IPS DF 19.7 (cell line): Measurements from ENCODE around the gene MFSD2B.
"Not testable (repeated sequence)": the region's sequence is repeated elsewhere in the genome, so short reads cannot be mapped to it uniquely, and the experiment has no call there.

Source experiments
- DNase-seq: peaks from one replicate; pipeline ENCODE4 v3.0.0-alpha.2; 2013; ENCODE audit warnings: low read depth, low spot score

The MFSD2B gene

GRCh38 chr2:24019729-24020128 is 9.8 kb downstream of the MFSD2B start:
- no peak for DNase-seq

DNA sequence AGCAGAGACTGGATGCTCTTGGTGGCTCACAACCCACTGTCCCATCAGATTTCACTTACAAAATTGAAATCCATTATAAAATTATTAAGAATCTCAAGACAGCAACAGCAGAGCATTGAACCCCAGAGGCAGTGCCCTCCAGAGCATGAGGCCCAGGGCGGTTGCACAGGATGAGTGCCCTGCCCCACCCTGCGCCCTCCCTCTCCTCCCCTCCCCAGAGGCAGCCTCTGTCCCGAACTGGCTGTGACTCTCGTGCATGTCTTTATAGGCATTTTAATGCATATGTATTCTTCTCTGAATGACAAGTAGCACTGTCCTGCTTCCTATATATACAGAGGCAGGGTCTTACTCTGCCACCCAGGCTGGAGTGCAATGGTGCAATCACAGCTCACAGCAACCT is 10.4 kb downstream of the MFSD2B start:
- no peak for DNase-seq

DNA sequence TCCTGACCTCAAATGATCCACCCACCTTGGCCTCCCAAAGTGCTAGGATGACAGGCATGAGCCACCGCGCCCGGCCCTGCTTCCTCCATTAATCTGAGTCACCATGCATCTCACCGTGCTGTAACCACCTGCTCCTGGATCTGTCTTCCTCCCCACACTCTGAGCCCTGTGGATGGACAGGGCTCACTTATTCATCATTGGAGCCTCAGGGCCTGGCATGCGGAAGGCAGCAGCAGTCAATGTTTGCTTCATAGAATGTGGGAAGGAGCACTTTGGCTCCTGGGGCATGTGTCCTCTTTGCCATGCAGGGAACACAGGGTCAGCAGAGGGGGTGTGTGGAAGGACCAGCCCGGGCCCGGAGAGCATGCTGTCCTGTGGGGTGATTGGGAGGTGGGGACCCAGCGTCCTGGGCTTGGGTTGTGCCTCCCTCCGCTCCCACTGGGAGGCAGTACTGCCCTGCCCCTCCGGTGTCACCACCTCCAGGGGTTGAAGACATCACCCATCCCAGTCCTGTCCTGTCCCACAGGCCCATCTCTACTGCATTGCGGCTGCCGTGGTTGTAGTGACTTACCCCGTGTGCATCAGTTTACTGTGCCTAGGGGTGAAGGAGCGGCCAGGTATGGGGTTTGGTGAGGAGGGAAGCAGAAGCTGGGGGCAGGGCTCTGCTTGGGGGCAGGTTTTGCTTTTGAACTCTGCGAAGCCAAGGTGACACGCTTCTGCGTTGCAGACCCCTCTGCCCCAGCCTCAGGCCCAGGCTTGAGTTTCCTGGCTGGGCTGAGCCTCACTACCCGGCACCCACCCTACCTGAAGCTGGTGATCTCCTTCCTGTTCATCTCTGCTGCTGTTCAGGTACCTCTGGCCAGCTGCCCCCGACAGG is 11.5 kb downstream of the MFSD2B start:
- peak; percentile 47 for DNase-seq

DNA sequence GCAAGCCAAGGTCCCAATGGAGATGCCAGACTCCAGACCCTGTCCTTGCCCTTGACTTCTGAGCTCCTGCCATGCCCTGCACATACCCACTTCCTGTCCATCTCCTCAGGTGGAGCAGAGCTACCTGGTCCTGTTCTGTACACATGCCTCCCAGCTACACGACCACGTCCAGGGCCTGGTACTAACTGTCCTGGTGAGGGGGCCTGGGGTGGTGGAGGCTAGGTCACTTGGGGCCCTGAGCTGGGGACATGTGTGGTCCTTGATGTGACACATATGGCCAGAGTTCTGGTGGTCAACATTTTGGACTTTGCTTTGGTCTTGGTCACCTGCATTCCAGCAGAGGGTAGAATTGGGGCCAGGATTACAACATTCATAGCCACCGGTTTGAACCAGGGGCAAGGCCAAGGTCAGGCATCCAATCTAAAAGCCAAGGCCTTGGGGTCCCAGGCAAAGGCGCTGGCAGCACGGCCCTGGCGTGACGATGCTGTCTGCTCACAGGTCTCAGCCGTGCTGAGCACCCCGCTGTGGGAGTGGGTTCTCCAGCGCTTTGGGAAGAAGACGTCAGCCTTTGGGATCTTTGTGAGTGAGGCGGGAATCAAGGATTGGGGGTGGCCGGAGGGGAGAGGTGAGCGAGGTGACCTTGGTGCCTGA is 12.6 kb downstream of the MFSD2B start:
- DNase-seq = no peak

DNA sequence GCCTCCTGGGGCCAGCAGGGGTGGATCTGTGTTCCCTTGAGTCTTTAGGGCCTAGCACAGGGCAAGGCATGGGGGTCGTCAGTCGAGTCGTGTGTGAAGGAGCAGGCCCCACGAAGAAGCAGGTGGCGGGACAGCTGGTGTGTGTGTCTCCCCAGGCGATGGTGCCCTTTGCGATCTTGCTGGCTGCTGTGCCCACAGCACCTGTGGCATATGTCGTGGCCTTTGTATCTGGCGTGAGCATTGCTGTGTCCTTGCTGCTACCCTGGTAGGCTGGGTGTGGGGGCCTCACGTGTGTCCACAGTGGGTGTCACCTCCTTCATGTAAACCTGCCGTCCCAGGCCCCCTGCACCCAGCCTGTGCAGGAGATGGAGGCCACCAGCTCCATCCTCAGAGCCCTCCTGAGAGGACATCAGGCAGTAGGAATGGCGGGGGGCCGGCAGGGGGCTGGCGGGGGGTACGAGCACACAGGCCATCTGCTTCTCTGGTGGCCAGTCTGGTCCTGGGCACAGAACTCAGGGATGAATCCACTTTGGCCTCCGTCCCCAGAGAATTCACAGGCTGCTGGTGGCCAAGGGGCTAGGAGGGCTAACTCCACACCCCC is 13.2 kb downstream of the MFSD2B start:
- no peak for DNase-seq

GRCh38 chr2:24024018-24024417 is 14.1 kb downstream of the MFSD2B start:
- no peak for DNase-seq

GRCh38 chr2:24024996-24025663 is 15.2 kb downstream of the MFSD2B start:
- no peak for DNase-seq

GRCh38 chr2:24026233-24026632 is 16.3 kb downstream of the MFSD2B start:
- DNase-seq = peak; percentile 83

DNA sequence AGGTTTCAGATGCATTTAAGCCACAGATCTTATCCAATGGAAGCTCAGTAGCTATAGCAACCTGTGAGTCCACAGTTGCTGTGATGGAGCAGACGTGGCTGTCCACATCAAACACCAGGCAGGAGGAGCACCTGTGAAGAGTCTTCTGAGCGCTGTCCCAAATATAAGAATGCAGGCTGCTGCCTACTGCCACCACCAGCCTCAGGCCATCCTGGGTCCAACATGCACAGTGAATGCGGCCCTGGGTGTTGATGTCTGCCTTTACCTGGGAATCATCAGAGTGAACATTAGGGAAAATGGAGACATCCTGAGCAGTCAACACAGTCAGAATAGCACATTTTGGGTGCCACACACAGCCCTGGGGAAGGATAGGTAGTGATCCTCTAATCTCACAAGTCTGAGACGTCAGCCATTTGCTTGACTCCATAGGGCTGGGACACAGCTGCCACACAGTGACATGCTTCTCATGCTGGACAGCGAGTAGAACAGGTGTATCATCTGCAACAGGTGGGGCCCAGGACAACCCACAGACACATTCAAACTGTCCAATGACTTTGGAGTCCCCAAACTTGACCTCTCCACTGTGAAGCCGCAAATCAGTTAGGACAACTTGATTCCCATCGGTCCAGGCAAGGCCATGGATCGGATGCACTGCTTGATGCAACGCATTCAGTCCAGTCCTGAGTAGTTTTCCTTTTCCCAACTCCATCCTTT is 29.1 kb downstream of the MFSD2B start:
- no peak for DNase-seq

GRCh38 chr2:24040511-24040910 is 30.6 kb downstream of the MFSD2B start:
- DNase-seq = no peak

- DNase-seq = not testable (repeated sequence)
Observed at GRCh38 chr2:24043133-24043532, 33.2 kb downstream of the MFSD2B start.

DNA sequence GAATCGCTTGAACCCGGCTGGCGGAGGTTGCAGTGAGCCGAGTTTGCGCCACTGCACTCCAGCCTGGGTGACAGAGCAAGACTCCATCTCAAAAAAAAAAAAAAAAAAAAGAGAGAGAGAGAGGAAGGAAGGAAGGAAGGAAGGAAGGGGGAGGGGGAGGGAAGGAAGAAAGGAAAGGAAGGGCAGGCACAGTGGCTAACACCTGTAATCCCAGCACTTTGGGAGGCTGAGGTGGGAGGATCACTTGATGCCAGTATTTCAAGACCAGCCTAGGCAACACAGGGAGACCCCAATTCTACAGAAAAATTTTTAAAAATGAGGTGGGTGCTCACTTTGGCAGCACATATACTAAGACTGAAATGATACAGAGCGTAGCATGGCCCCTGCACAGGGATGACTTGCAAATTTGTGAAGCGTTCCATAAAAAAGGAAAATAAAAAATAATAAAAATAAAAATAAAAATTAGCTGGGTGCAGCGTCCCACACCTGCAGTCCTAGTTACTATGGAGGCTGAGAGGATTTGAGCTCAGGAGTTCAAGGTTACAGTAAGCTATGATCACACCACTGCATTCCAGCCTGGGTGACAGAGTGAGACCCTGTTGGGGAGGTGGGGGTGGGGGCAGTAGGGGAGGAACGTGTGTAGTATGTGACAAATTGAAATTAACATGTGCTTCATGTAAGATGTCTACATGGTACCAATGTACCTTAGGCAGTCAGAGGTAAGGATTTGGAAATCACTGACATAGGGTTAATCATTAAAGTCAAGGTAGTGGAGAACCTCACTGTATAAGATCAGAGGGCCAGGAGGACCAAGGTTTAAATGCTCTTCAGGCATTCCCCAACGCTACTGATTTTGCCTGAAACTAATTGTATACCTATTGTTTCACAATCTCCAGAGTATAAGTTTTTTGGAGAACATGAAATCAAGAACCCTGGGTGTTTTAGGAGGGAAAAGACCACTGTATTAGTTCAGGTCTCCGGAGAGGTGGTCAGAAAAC is 35.9 kb downstream of the MFSD2B start:
- no peak for DNase-seq

- DNase-seq = no peak
Observed at GRCh38 chr2:24046599-24046929, 36.7 kb downstream of the MFSD2B start.

GRCh38 chr2:24046930-24047702 is 37.2 kb downstream of the MFSD2B start, which contains the start of gene WDCP:
Gene WDCP (minus strand): TSS chr2:24047391. CDS start chr2:24039494, 7,897 bp downstream.
- peak; percentile 97 for DNase-seq

- no peak for DNase-seq
Observed at GRCh38 chr2:24047703-24048033, 37.8 kb downstream of the MFSD2B start.

GRCh38 chr2:24048769-24049484 is 39.0 kb downstream of the MFSD2B start:
- DNase-seq = no peak

GRCh38 chr2:24049485-24050021 is 39.7 kb downstream of the MFSD2B start, which contains the start of gene FKBP1B:
Gene FKBP1B (plus strand): TSS chr2:24049741. CDS start chr2:24049850, 109 bp downstream.
- DNase-seq = no peak
